A673 (cell line): ENCODE data around the gene DPYSL4. TPM values are rescaled to one million over a fixed set of nuclear protein-coding genes. Genes with fewer than 3 reads are reported as not detected.

Source experiments
- BruUV-seq: library from RNA; stranded (reverse); fragments of 400-500 nt; replicated peaks from 2 replicates; lab custom pipeline; 2021; lab: Mats Ljungman, UMichigan
- CTCF ChIA-PET: fragments of 300-600 bp; sonication (Branson Sonifier 250); formaldehyde crosslinking; loops from one replicate; lab custom pipeline; 2022; ENCODE audit warnings: antibody characterized with exemption; lab: Charles Lee
- POLR2A ChIA-PET: fragments of 300-600 bp; sonication (Branson Sonifier 250); formaldehyde crosslinking; loops from one replicate; lab custom pipeline; 2022; ENCODE audit warnings: antibody characterized with exemption; ENCODE audit not compliant: low non-redundant PET; lab: Charles Lee
- DNase-seq: peaks from one replicate; pipeline ENCODE4 v3.0.0-alpha.2; 2015; ENCODE audit warnings: low spot score
- H3K27ac ChIP-seq: fragments of 200-600 bp; sonication (generic); 2 replicates; pipeline ENCODE4 v1.5.1; 2016; ENCODE audit warnings: mixed run types, low read depth, mild to moderate bottlenecking, mixed read lengths, antibody characterized with exemption, low read length; ENCODE audit not compliant: poor library complexity, severe bottlenecking
- H3K27me3 ChIP-seq: fragments of 200-600 bp; sonication (generic); replicated peaks from 2 replicates; pipeline ENCODE4 v1.6.1; 2017; ENCODE audit warnings: mixed run types, low read depth, mild to moderate bottlenecking, mixed read lengths, antibody characterized with exemption, low read length; ENCODE audit not compliant: insufficient read depth, poor library complexity
- H3K36me3 ChIP-seq: fragments of 200-600 bp; sonication (generic); 2 replicates; pipeline ENCODE4 v1.6.1; 2016; ENCODE audit warnings: mixed run types, mild to moderate bottlenecking, mixed read lengths, antibody characterized with exemption, low read length; ENCODE audit not compliant: insufficient read depth, poor library complexity, severe bottlenecking
- H3K4me1 ChIP-seq: fragments of 200-600 bp; sonication (generic); 2 replicates; pipeline ENCODE4 v1.6.1; 2017; ENCODE audit warnings: mixed run types, mild to moderate bottlenecking, mixed read lengths, antibody characterized with exemption, low read length; ENCODE audit not compliant: insufficient read depth, poor library complexity, severe bottlenecking
- H3K4me3 ChIP-seq: fragments of 200-600 bp; sonication (generic); 2 replicates; pipeline ENCODE4 v1.5.1; 2016; ENCODE audit warnings: low read depth, mixed run types, mild to moderate bottlenecking, mixed read lengths, low read length; ENCODE audit not compliant: poor library complexity, severe bottlenecking
- H3K9me3 ChIP-seq: fragments of 200-600 bp; sonication (generic); 2 replicates; pipeline ENCODE4 v1.6.1; 2016; ENCODE audit warnings: mixed run types, low read depth, mild to moderate bottlenecking, mixed read lengths, antibody characterized with exemption, low read length; ENCODE audit not compliant: poor library complexity, severe bottlenecking
- CTCF ChIP-seq: fragments of 300-800, 200-600 bp; sonication (generic); conservative IDR thresholded peaks from 2 replicates; pipeline ENCODE4 v1.5.1; 2017; ENCODE audit warnings: low read depth, mild to moderate bottlenecking, antibody characterized with exemption, low read length, moderate library complexity, mixed read lengths
- EZH2 ChIP-seq: fragments of 200-600 bp; sonication (generic); IDR thresholded peaks from 2 replicates; pipeline ENCODE4 v1.6.1; 2017; ENCODE audit warnings: borderline replicate concordance, low read depth, mild to moderate bottlenecking, mixed read lengths, antibody characterized with exemption, low read length; ENCODE audit not compliant: poor library complexity, severe bottlenecking
- intact Hi-C: fragments of 100-400 bp; cut with micrococcal nuclease; formaldehyde crosslinking; loops from one replicate; pipeline ENCODE4 v1.10.0; 2022; ENCODE audit not compliant: unreplicated experiment
- total RNA-seq: library from RNA; stranded (reverse); gene quantifications from 2 replicates; pipeline ENCODE4 v1.2.3, GENCODE V29; 2021

DPYSL4 gene
- total RNA-seq, 1 experiment from 2014 or later, result 13.1 TPM

- intact Hi-C loops, result no loop called here
- H3K27ac ChIP-seq, result no peak overlapping the region
- H3K9me3 ChIP-seq, result no peaks in the 10 kb centered on the region
- no peaks in the 10 kb centered on the region for H3K4me1 ChIP-seq
- POLR2A ChIA-PET, result no interaction called here
- CTCF ChIA-PET, result no interaction called here
- no peak overlapping the region for H3K4me3 ChIP-seq
- H3K27me3 ChIP-seq, result no peaks in the 10 kb centered on the region
- TF ChIP-seq EZH2 (no peak), CTCF (no peak)
- BruUV-seq, result no TSS peak
- no peak for DNase-seq
- H3K36me3 ChIP-seq, result no peaks in the 10 kb centered on the region
These were observed 43.9 kb downstream of the DPYSL4 start for GRCh38 chr10:132230557-132231210.

GRCh38 chr10:132231656-132232022, 44.9 kb downstream of the DPYSL4 start:
- ChIA-PET CTCF (no interaction called here), POLR2A (no interaction called here)

DNA sequence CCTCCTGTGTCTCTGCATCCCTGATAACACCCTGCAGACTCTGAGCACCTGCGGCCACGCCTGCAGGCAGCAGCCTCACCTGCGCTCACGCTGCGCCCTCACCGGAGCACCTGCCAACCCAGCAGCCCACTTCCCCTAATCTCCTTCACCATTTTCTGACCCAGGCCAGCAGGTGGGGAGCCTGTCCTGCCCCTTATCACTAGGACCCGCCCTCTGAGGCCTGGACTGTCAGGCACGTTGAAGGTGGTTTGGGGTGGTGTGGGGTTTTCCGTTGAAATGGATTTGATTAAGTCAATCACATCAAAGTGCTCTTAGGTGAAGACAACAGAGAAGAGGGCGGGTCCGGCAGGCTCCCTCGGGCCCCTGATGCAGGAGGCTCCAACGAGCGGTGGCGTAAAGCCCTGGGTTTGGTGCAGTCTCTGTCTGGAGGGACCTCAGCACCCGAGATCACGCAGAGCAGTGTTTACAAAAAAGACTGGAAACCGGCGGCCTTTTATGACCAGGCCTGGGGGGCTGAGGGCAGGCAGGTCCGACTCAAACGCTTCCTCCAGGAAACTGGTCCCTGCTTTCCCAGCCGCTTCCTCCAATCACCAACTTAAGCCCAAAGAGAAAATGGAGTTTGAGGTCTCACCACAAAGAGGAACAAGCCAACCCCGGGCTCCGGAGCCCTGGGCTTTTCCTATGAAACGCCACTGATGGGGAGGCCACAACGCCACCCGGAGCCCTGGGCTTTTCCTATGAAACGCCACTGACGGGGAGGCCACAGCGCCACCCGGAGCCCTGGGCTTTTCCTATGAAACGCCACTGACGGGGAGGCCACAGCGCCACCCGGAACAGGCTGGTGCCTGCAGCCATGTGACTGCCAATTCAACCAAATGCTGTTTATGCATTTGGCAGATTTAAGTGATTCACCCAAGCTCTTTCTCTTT, 45.5 kb downstream of the DPYSL4 start:
- no peaks in the 10 kb centered on the region for H3K4me1 ChIP-seq
- ChIA-PET CTCF (no interaction called here), POLR2A (no interaction called here)
- DNase-seq, result no peak
- intact Hi-C loops, result no loop called here
- no TSS peak for BruUV-seq
- H3K9me3 ChIP-seq, result no peaks in the 10 kb centered on the region
- no peaks in the 10 kb centered on the region for H3K36me3 ChIP-seq
- TF ChIP-seq CTCF (0 out of 2 replicates have a peak, but pooled peaks have one; percentile 13), EZH2 (no peak)
- H3K27me3 ChIP-seq, result no peaks in the 10 kb centered on the region
- H3K27ac ChIP-seq, result no peak overlapping the region
- H3K4me3 ChIP-seq, result no peak overlapping the region

More at GRCh38 chr10:132231656-132232022, 44.9 kb downstream of the DPYSL4 start:
- intact Hi-C loops, result no loop called here
- Histone ChIP-seq H3K27ac (no peak overlapping the region), H3K9me3 (no peaks in the 10 kb centered on the region), H3K4me3 (no peak overlapping the region), H3K27me3 (no peaks in the 10 kb centered on the region), H3K36me3 (no peaks in the 10 kb centered on the region), H3K4me1 (no peaks in the 10 kb centered on the region)
- DNase-seq, result no peak
- TF ChIP-seq EZH2 (no peak), CTCF (no peak)
- no TSS peak for BruUV-seq
